HepG2 (cell line): ENCODE data around the gene CALR. TPM values are rescaled to one million over a fixed set of nuclear protein-coding genes. Genes with fewer than 3 reads are reported as not detected.
A peak's percentile ranks its signal among the peaks of the same experiment; 100 is the strongest.

Experiments used
- AGO1 ChIP-seq: fragments of 200-400 bp; formaldehyde crosslinking; IDR thresholded peaks from 2 replicates; pipeline ENCODE4 v1.6.1; 2017; ENCODE audit warnings: mild to moderate bottlenecking, low read depth, low read length, moderate library complexity; ENCODE audit not compliant: poor library complexity, severe bottlenecking
- AGO2 ChIP-seq: fragments of 200-400 bp; formaldehyde crosslinking; optimal IDR thresholded peaks from 2 replicates; pipeline ENCODE3; 2017; ENCODE audit warnings: mild to moderate bottlenecking, low read depth, low read length, moderate library complexity
- BORCS8-MEF2B ChIP-seq: sonication (generic); formaldehyde crosslinking; IDR thresholded peaks from 2 replicates; pipeline ENCODE4 v1.8.0; 2022; ENCODE audit warnings: mild to moderate bottlenecking, missing genetic modification reagents
- FIP1L1 ChIP-seq: fragments of 200-400 bp; formaldehyde crosslinking; IDR thresholded peaks from 2 replicates; pipeline ENCODE4 v1.6.1; 2018; ENCODE audit warnings: low read depth, mild to moderate bottlenecking, low read length, moderate library complexity, borderline replicate concordance; ENCODE audit not compliant: insufficient read depth
- FOXK1 ChIP-seq: sonication (generic); formaldehyde crosslinking; IDR thresholded peaks from 2 replicates; pipeline ENCODE4 v1.4.0; 2020; ENCODE audit warnings: low read depth, missing genetic modification reagents, borderline replicate concordance
- KMT2A ChIP-seq: sonication (generic); formaldehyde crosslinking; IDR thresholded peaks from 2 replicates; pipeline ENCODE4 v1.4.0; 2020; ENCODE audit warnings: missing genetic modification reagents
- MTA1 ChIP-seq: sonication (generic); formaldehyde crosslinking; IDR thresholded peaks from 2 replicates; pipeline ENCODE4 v1.4.0; 2020; ENCODE audit warnings: missing genetic modification reagents, mild to moderate bottlenecking, borderline replicate concordance
- NCOA5 ChIP-seq: sonication (generic); formaldehyde crosslinking; IDR thresholded peaks from 2 replicates; pipeline ENCODE4 v1.4.0; 2020; ENCODE audit warnings: missing genetic modification reagents
- SIN3A ChIP-seq: IDR thresholded peaks from 2 replicates; pipeline ENCODE4 v1.6.1; 2011; ENCODE audit warnings: low read depth, mild to moderate bottlenecking, control low read depth, low read length, borderline replicate concordance
- SIX1 ChIP-seq: sonication (generic); formaldehyde crosslinking; IDR thresholded peaks from 2 replicates; pipeline ENCODE4 v1.4.0; 2020; ENCODE audit warnings: missing genetic modification reagents, borderline replicate concordance
- SNAPC2 ChIP-seq: sonication (generic); formaldehyde crosslinking; IDR thresholded peaks from 2 replicates; pipeline ENCODE4 v1.8.1; 2022; ENCODE audit warnings: mild to moderate bottlenecking, missing genetic modification reagents
- SRSF4 ChIP-seq: fragments of 200-400 bp; formaldehyde crosslinking; IDR thresholded peaks from one replicate; pipeline ENCODE4 v1.6.1; 2018; ENCODE audit warnings: mild to moderate bottlenecking, low read depth, low read length, moderate library complexity; ENCODE audit not compliant: poor library complexity, severe bottlenecking
- TBX2 ChIP-seq: sonication (generic); formaldehyde crosslinking; IDR thresholded peaks from 2 replicates; pipeline ENCODE4 v1.5.0; 2020; ENCODE audit warnings: missing genetic modification reagents, mild to moderate bottlenecking, borderline replicate concordance
- THYN1 ChIP-seq: sonication (generic); formaldehyde crosslinking; IDR thresholded peaks from 2 replicates; pipeline ENCODE4 v1.8.1; 2023; ENCODE audit warnings: low read depth, mild to moderate bottlenecking, moderate library complexity, missing genetic modification reagents, borderline replicate concordance
- XRCC5 ChIP-seq: fragments of 200-400 bp; formaldehyde crosslinking; optimal IDR thresholded peaks from 2 replicates; pipeline ENCODE3; 2017; ENCODE audit warnings: mild to moderate bottlenecking, low read length
- ZC3H4 ChIP-seq: sonication (generic); formaldehyde crosslinking; IDR thresholded peaks from 2 replicates; pipeline ENCODE4 v1.4.0; 2020; ENCODE audit warnings: missing genetic modification reagents, borderline replicate concordance
- ZNF7 ChIP-seq: IDR thresholded peaks from 2 replicates; pipeline ENCODE4 v1.6.1; 2016; ENCODE audit warnings: missing biosample characterization, missing genetic modification reagents
- ZNF749 ChIP-seq: sonication (generic); formaldehyde crosslinking; IDR thresholded peaks from 2 replicates; pipeline ENCODE4 v1.8.0; 2022; ENCODE audit warnings: mild to moderate bottlenecking, missing genetic modification reagents, moderate library complexity, borderline replicate concordance
- ZNF776 ChIP-seq: sonication (generic); formaldehyde crosslinking; IDR thresholded peaks from 2 replicates; pipeline ENCODE4 v1.4.0; 2020; ENCODE audit warnings: mild to moderate bottlenecking, missing genetic modification reagents
- ZSCAN25 ChIP-seq: sonication (generic); formaldehyde crosslinking; IDR thresholded peaks from 2 replicates; pipeline ENCODE4 v1.8.0; 2022; ENCODE audit warnings: mild to moderate bottlenecking, missing genetic modification reagents
- polyA plus RNA-seq, 8 experiments: library from polyadenylated mRNA; depleted of rRNA in 3 of 8; stranded (reverse) in 7 of 8; unstranded in 1 of 8; fragments of >200 nt; fragmentation: Illumina TruSeq in 4 of 8; extraction: Trizol in 4 of 8; gene quantifications; 2 replicates each; pipeline versions ENCODE4 v1.2.1 to v1.2.3, GENCODE V29; 2011 to 2016; ENCODE audit warnings: low read depth in 4 of 8, missing spikeins in 1 of 8, mixed read lengths in 1 of 8; ENCODE audit not compliant: insufficient read depth in 1 of 8
- total RNA-seq, 5 experiments: library from RNA; depleted of rRNA; stranded (reverse); fragments of >200 nt; fragmentation: Illumina TruSeq; extraction: Trizol; gene quantifications; 2 replicates each; pipeline ENCODE4 v1.2.3, GENCODE V29; 2016; ENCODE audit warnings: low read depth in 1 of 5
- TF ChIP-seq, protein P1 (sequence below): sonication (generic); formaldehyde crosslinking; IDR thresholded peaks from 2 replicates; pipeline ENCODE4 v1.4.0; 2020; ENCODE audit warnings: mild to moderate bottlenecking, missing genetic modification reagents
- TF ChIP-seq, protein P2 (sequence below): sonication (generic); formaldehyde crosslinking; IDR thresholded peaks from one replicate; pipeline ENCODE4 v1.5.1; 2020; ENCODE audit warnings: mild to moderate bottlenecking, missing genetic modification reagents; ENCODE audit errors: not compliant biosample characterization

CALR gene
- total and polyA plus RNA-seq, 2 of the 13 experiments (the other 11 are each of a cell fraction or from before 2014, with no cell fraction given), result 898 to 934 TPM

DNA sequence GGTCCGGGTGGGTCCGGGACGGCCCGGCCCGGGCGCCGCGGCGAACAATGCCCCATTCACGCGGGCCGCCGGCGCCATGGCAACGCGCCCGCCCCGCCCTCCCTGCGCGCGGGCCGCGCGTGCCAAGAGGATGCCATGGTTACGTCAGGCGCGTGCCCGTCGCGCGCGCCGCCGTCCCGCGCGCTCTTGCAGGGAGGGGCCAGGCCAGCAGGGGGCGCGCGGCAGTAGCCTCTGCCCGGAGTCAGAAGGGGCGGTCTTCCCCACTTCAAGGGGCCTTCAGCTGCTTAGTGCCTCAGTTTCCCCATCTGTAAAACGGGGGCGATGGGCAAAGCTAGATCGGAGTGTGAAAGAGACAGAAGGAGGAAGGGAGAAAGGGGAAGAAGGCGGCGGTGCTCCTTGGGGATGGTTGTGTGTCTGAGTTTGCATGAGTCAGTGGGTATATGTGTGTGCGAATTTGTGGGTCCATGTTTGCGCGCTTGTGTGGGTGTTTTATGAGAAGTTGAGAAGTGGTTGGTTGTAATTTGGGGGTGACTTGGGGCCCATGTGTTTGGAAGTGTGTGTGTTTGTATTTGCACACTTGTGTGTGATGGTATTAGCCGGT is 45.2 kb downstream of the CALR start (continued):
- TF ChIP-seq FOXK1, result peak; percentile 42; the same call in 1 of the 2 replicates
- TF ChIP-seq SRSF4, result no peak
- TF ChIP-seq ZC3H4 (CRISPR knock-in tag), result no peak
- peak; percentile 67; the same call in 1 of the 2 replicates for TF ChIP-seq BORCS8-MEF2B (CRISPR knock-in tag)
- TF ChIP-seq XRCC5, result peak; percentile 86
- no peak for TF ChIP-seq KMT2A (CRISPR knock-in tag)
- TF ChIP-seq AGO2, result no peak
- TF ChIP-seq AGO1, result no peak
- TF ChIP-seq ZNF7 (CRISPR knock-in tag), result no peak
- no peak for TF ChIP-seq ZNF749 (CRISPR knock-in tag)
- TF ChIP-seq, protein P1, sequence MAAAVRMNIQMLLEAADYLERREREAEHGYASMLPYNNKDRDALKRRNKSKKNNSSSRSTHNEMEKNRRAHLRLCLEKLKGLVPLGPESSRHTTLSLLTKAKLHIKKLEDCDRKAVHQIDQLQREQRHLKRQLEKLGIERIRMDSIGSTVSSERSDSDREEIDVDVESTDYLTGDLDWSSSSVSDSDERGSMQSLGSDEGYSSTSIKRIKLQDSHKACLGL, result no peak
- peak; percentile 36; the same call in 1 of the 2 replicates for TF ChIP-seq SIN3A
- TF ChIP-seq FIP1L1, result no peak
- no peak for TF ChIP-seq ZNF776
- TF ChIP-seq SIX1 (CRISPR knock-in tag), result no peak
- no peak for TF ChIP-seq SNAPC2 (CRISPR knock-in tag)
- TF ChIP-seq ZSCAN25, result no peak
- peak; percentile 36; the same call in 1 of the 2 replicates for TF ChIP-seq TBX2
- TF ChIP-seq MTA1 (CRISPR knock-in tag), result peak; percentile 58; the same call in 1 of the 2 replicates
- TF ChIP-seq, protein P2, sequence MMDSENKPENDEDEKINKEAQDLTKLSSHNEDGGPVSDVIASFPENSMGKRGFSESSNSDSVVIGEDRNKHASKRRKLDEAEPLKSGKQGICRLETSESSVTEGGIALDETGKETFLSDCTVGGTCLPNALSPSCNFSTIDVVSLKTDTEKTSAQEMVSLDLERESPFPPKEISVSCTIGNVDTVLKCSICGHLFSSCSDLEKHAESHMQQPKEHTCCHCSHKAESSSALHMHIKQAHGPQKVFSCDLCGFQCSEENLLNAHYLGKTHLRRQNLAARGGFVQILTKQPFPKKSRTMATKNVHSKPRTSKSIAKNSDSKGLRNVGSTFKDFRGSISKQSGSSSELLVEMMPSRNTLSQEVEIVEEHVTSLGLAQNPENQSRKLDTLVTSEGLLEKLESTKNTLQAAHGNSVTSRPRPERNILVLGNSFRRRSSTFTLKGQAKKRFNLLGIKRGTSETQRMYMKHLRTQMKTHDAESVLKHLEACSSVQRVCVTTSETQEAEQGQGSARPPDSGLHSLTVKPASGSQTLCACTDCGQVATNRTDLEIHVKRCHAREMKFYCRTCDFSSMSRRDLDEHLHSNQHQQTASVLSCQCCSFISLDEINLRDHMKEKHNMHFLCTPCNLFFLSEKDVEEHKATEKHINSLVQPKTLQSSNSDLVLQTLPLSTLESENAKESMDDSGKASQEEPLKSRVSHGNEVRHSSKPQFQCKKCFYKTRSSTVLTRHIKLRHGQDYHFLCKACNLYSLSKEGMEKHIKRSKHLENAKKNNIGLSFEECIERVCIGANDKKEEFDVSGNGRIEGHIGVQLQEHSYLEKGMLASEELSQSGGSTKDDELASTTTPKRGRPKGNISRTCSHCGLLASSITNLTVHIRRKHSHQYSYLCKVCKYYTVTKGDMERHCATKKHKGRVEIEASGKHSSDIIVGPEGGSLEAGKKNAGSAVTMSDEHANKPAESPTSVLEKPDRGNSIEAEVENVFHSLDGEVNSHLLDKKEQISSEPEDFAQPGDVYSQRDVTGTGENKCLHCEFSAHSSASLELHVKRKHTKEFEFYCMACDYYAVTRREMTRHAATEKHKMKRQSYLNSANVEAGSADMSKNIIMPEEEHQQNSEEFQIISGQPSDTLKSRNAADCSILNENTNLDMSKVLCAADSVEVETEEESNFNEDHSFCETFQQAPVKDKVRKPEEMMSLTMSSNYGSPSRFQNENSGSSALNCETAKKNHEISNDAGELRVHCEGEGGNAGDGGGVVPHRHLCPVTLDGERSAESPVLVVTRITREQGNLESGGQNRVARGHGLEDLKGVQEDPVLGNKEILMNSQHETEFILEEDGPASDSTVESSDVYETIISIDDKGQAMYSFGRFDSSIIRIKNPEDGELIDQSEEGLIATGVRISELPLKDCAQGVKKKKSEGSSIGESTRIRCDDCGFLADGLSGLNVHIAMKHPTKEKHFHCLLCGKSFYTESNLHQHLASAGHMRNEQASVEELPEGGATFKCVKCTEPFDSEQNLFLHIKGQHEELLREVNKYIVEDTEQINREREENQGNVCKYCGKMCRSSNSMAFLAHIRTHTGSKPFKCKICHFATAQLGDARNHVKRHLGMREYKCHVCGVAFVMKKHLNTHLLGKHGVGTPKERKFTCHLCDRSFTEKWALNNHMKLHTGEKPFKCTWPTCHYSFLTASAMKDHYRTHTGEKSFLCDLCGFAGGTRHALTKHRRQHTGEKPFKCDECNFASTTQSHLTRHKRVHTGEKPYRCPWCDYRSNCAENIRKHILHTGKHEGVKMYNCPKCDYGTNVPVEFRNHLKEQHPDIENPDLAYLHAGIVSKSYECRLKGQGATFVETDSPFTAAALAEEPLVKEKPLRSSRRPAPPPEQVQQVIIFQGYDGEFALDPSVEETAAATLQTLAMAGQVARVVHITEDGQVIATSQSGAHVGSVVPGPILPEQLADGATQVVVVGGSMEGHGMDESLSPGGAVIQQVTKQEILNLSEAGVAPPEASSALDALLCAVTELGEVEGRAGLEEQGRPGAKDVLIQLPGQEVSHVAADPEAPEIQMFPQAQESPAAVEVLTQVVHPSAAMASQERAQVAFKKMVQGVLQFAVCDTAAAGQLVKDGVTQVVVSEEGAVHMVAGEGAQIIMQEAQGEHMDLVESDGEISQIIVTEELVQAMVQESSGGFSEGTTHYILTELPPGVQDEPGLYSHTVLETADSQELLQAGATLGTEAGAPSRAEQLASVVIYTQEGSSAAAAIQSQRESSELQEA, result no peak
- no peak for TF ChIP-seq NCOA5 (CRISPR knock-in tag)
- no peak for TF ChIP-seq THYN1 (CRISPR knock-in tag)
